GM12878 (cell line): Measurements from ENCODE around the gene FBXW8. TPM values are rescaled to one million over a fixed set of nuclear protein-coding genes. Genes with fewer than 3 reads are reported as not detected.
A peak's percentile ranks its signal among the peaks of the same experiment; 100 is the strongest.

Experiments used
- ASH2L ChIP-seq: fragments of 300-600, 200-600 bp; sonication (generic); IDR thresholded peaks from 2 replicates; pipeline ENCODE4 v1.6.1; 2017; ENCODE audit warnings: low read depth, mild to moderate bottlenecking, borderline replicate concordance
- CEBPB ChIP-seq, 2 experiments: fragments of 150-350 bp in 1 of 2; IDR thresholded peaks; 2 replicates each; pipeline ENCODE4 v1.6.1; 2012 to 2014; ENCODE audit warnings: low read depth in 2 of 2, low read length in 2 of 2, borderline replicate concordance in 1 of 2, inconsistent platforms in 1 of 2
- CEBPZ ChIP-seq: fragments of 150-350 bp; IDR thresholded peaks from 2 replicates; pipeline ENCODE4 v1.6.1; 2016; ENCODE audit warnings: low read depth, low read length
- CHD1 ChIP-seq: IDR thresholded peaks from 2 replicates; pipeline ENCODE4 v1.6.1; 2012; ENCODE audit warnings: low read depth, low read length, improper control_type of control experiment
- E4F1 ChIP-seq: fragments of 450-650 bp; IDR thresholded peaks from 2 replicates; pipeline ENCODE4 v1.6.1; 2018; ENCODE audit warnings: borderline replicate concordance, mild to moderate bottlenecking; ENCODE audit not compliant: partially characterized antibody
- FOXK2 ChIP-seq: fragments of 450-650 bp; IDR thresholded peaks from 2 replicates; pipeline ENCODE4 v1.6.1; 2017; ENCODE audit warnings: mild to moderate bottlenecking, moderate library complexity
- IKZF2 ChIP-seq, 2 experiments: fragments of 450-650 bp; IDR thresholded peaks; 2 replicates each; pipeline ENCODE4 v1.6.1; 2017; ENCODE audit warnings: mild to moderate bottlenecking in 2 of 2, moderate library complexity in 2 of 2
- IRF4 ChIP-seq: IDR thresholded peaks from 2 replicates; pipeline ENCODE4 v1.6.1; 2011; ENCODE audit warnings: low read depth, low read length
- MAX ChIP-seq: IDR thresholded peaks from 2 replicates; pipeline ENCODE4 v1.6.1; 2012; ENCODE audit warnings: low read depth, low read length, improper control_type of control experiment
- MXI1 ChIP-seq: fragments of 150-350 bp; IDR thresholded peaks from 2 replicates; pipeline ENCODE4 v1.6.1; 2011; ENCODE audit warnings: low read depth, mild to moderate bottlenecking, inconsistent platforms, low read length, improper control_type of control experiment
- NR2C1 ChIP-seq: fragments of 450-650 bp; IDR thresholded peaks from 2 replicates; pipeline ENCODE4 v1.6.1; 2017; ENCODE audit warnings: antibody characterized with exemption, mild to moderate bottlenecking, moderate library complexity
- NR2F1 ChIP-seq: fragments of 450-650 bp; conservative IDR thresholded peaks from 2 replicates; pipeline ENCODE4 v1.6.1; 2017; ENCODE audit warnings: mild to moderate bottlenecking
- PAX5 ChIP-seq: IDR thresholded peaks from 2 replicates; pipeline ENCODE4 v1.6.1; 2011; ENCODE audit warnings: low read depth, low read length, borderline replicate concordance
- SKIL ChIP-seq: fragments of 450-650 bp; IDR thresholded peaks from 2 replicates; pipeline ENCODE4 v1.6.1; 2017; ENCODE audit warnings: mild to moderate bottlenecking, low read depth, inconsistent platforms; ENCODE audit not compliant: poor library complexity, severe bottlenecking
- TCF12 ChIP-seq: IDR thresholded peaks from 2 replicates; pipeline ENCODE4 v1.6.1; 2011; ENCODE audit warnings: low read depth, mild to moderate bottlenecking, low read length
- ZBTB4 ChIP-seq: fragments of 450-650 bp; formaldehyde crosslinking; IDR thresholded peaks from 2 replicates; pipeline ENCODE4 v1.4.0; 2022; ENCODE audit warnings: mild to moderate bottlenecking, moderate library complexity
- ZNF207 ChIP-seq: fragments of 450-650 bp; IDR thresholded peaks from 2 replicates; pipeline ENCODE4 v1.6.1; 2014; ENCODE audit warnings: antibody characterized with exemption, mild to moderate bottlenecking, borderline replicate concordance
- ZNF24 ChIP-seq: fragments of 450-650 bp; IDR thresholded peaks from 2 replicates; pipeline ENCODE4 v1.6.1; 2017; ENCODE audit warnings: antibody characterized with exemption, mild to moderate bottlenecking
- polyA plus RNA-seq, 11 experiments: library from polyadenylated mRNA; depleted of rRNA in 4 of 11; unstranded in 6 of 11; stranded (reverse) in 5 of 11; fragments of >200 nt; fragmentation: Nextera tagmentation in 4 of 11; fragmentation: Illumina TruSeq in 1 of 11; extraction: Ambion mirVana in 4 of 11; extraction: Trizol in 1 of 11; gene quantifications; 1 replicate in 1 of 11; 2 replicates in 10 of 11; pipeline versions ENCODE4 v1.2.1 to v1.2.3, GENCODE V29; 2011 to 2016; ENCODE audit warnings: inconsistent platforms in 2 of 11, missing spikeins in 2 of 11, low read depth in 1 of 11
- total RNA-seq, 4 experiments: library from RNA; depleted of rRNA in 3 of 4; stranded (reverse); fragments of >200 nt in 3 of 4; fragmentation: Illumina TruSeq in 1 of 4; extraction: Trizol in 1 of 4; gene quantifications; 2 replicates each; pipeline versions ENCODE4 v1.2.1 to v1.2.3, GENCODE V29; 2013 to 2021

Gene FBXW8
- total and polyA plus RNA-seq, 10 of the 15 experiments (the other 5 are each of a cell fraction or from before 2014, with no cell fraction given) = 0.49 to 7.5 (median 4.4) TPM

- TF ChIP-seq ZBTB4 (CRISPR knock-in tag) = no peak
- TF ChIP-seq E4F1 = no peak
- TF ChIP-seq SKIL = no peak
- no peak for TF ChIP-seq CEBPZ
- TF ChIP-seq CEBPB (IDR thresholded peaks at IDR 0.05; ENCODE audit: borderline replicate concordance in 1 of 2, low read depth in 2 of 2, low read length in 2 of 2) = no peak
- peak in 1 of 2 experiments; percentile 39; a peak in 2 of 4 replicates for TF ChIP-seq IKZF2 (IDR thresholded peaks at IDR 0.05)
- TF ChIP-seq PAX5 = peak; percentile 45; the same call in 1 of the 2 replicates
- TF ChIP-seq MXI1 = peak; percentile 97
- TF ChIP-seq IRF4 = no peak
- peak; percentile 70 for TF ChIP-seq NR2F1
- TF ChIP-seq ZNF207 = peak; percentile 22; the same call in 1 of the 2 replicates
- peak; percentile 86 for TF ChIP-seq MAX
- TF ChIP-seq ZNF24 = peak; percentile 62; the same call in 1 of the 2 replicates
- TF ChIP-seq ASH2L = peak; percentile 63; the same call in 1 of the 2 replicates
- no peak for TF ChIP-seq NR2C1
- no peak for TF ChIP-seq TCF12
- TF ChIP-seq CHD1 = no peak
- TF ChIP-seq FOXK2 = no peak
Measured at GRCh38 chr12:116910645-116911451, at the start of gene FBXW8 (continued).
